ENCODE results near the gene HPS4.

DNA sequence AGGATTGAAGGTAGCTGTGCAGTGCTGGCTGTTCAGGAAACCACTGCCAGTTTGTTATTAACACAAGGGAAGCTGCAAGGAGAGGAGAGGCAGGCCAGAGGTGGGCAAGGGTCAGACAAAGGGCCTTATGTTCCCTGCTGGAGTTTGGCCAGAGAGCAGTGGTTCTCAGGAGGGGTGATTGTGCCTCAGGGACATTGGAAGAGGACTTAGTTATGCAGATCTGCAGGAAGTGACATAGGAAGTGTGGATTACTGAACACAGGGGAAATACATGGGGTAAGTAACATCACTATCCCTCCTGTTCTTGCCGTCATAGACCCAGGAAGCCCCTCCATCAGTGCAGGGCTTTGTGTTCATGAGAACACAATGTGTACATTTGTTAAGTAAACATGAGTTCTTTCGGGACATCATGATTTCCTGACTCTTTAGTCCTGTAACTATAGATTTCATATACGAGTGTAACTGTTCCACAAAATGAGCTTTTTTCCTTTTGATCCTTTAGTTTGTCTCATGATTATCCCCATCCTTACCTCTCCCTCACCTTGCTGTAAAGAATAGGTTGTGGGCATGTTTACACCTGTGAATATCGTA is 6.0 kb upstream of the HPS4 start:
- TF ChIP-seq ZNF274 (IDR thresholded peaks at IDR 0.05; ENCODE audit: low read depth, low read length): no peak
- no peak for TF ChIP-seq SUZ12 (IDR thresholded peaks at IDR 0.05; ENCODE audit: extremely low read depth, insufficient read depth, insufficient read length)
